GM12874 (cell line): ENCODE measurements around the gene PRPF6.

ENCODE experiments used
- CTCF ChIP-seq: IDR thresholded peaks from 2 replicates; pipeline ENCODE4 v1.5.1; 2011; ENCODE audit warnings: low read depth, mild to moderate bottlenecking, control low read depth, low read length, moderate library complexity; ENCODE audit not compliant: insufficient read depth

The PRPF6 gene

GRCh38 chr20:63955281-63955826 is 25.6 kb upstream of the PRPF6 start:
- peak; percentile 44 for TF ChIP-seq CTCF

- no peak for TF ChIP-seq CTCF
Observed at GRCh38 chr20:63955827-63956663, 24.9 kb upstream of the PRPF6 start, which contains the start of gene UCKL1. UCKL1 (minus strand) TSS chr20:63956416; CDS start chr20:63956372, 44 bp downstream.

- no peak for TF ChIP-seq CTCF
Observed at GRCh38 chr20:63956664-63957003, 24.3 kb upstream of the PRPF6 start.

GRCh38 chr20:63957004-63957689 is 23.8 kb upstream of the PRPF6 start:
- 0 out of 2 replicates have a peak, but pooled peaks have one; percentile 1 for TF ChIP-seq CTCF

GRCh38 chr20:63957690-63958441 is 23.1 kb upstream of the PRPF6 start:
- TF ChIP-seq CTCF: no peak

- no peak for TF ChIP-seq CTCF
Observed at GRCh38 chr20:63958471-63958870, 22.5 kb upstream of the PRPF6 start.

- no peak for TF ChIP-seq CTCF
Observed at GRCh38 chr20:63958964-63959698, 21.8 kb upstream of the PRPF6 start.
